H9 (cell line): Measurements from ENCODE around the gene WDR55. TPM values are rescaled to one million over a fixed set of nuclear protein-coding genes. Genes with fewer than 3 reads are reported as not detected.
"Not testable (repeated sequence)": the region's sequence is repeated elsewhere in the genome, so short reads cannot be mapped to it uniquely, and the experiment has no call there.

Experiments
- DNase-seq: peaks from one replicate; pipeline ENCODE4 v3.0.0-alpha.2; 2017
- H2AFZ ChIP-seq: one replicate; pipeline ENCODE4 v1.6.1; 2013; ENCODE audit warnings: mild to moderate bottlenecking, low read length, control low read depth, moderate library complexity
- H2AK5ac ChIP-seq: 2 replicates; pipeline ENCODE4 v1.6.1; 2013; ENCODE audit warnings: low read length, control low read depth, mixed read lengths; ENCODE audit not compliant: insufficient read length
- H2BK120ac ChIP-seq: one replicate; pipeline ENCODE4 v1.6.1; 2013; ENCODE audit warnings: low read depth, mild to moderate bottlenecking, low read length, control low read depth, inconsistent platforms; ENCODE audit not compliant: poor library complexity, severe bottlenecking
- H2BK12ac ChIP-seq: 2 replicates; pipeline ENCODE4 v1.6.1; 2013; ENCODE audit warnings: low read length, control low read depth, mixed read lengths, low read depth; ENCODE audit not compliant: insufficient read length
- H2BK15ac ChIP-seq: 2 replicates; pipeline ENCODE4 v1.6.1; 2013; ENCODE audit warnings: low read depth, low read length, control low read depth
- H2BK20ac ChIP-seq: one replicate; pipeline ENCODE4 v1.6.1; 2013; ENCODE audit warnings: low read depth, mild to moderate bottlenecking, low read length, control low read depth, inconsistent platforms; ENCODE audit not compliant: poor library complexity, severe bottlenecking
- H2BK5ac ChIP-seq: 2 replicates; pipeline ENCODE4 v1.6.1; 2013; ENCODE audit warnings: low read length, control low read depth, mixed read lengths; ENCODE audit not compliant: insufficient read length
- H3K14ac ChIP-seq: 2 replicates; pipeline ENCODE4 v1.6.1; 2013; ENCODE audit warnings: low read length, control low read depth; ENCODE audit not compliant: insufficient read depth
- H3K18ac ChIP-seq: 2 replicates; pipeline ENCODE4 v1.6.1; 2013; ENCODE audit warnings: low read depth, mild to moderate bottlenecking, mixed read lengths, low read length, control low read depth; ENCODE audit not compliant: insufficient read length
- H3K23ac ChIP-seq: 2 replicates; pipeline ENCODE4 v1.6.1; 2013; ENCODE audit warnings: low read length, control low read depth, mixed read lengths, low read depth; ENCODE audit not compliant: insufficient read length
- H3K23me2 ChIP-seq: 2 replicates; pipeline ENCODE4 v1.6.1; 2013; ENCODE audit warnings: low read depth, mild to moderate bottlenecking, mixed read lengths, low read length, control low read depth; ENCODE audit not compliant: insufficient read length, poor library complexity, severe bottlenecking
- H3K27ac ChIP-seq: 2 replicates; pipeline ENCODE4 v1.5.1; 2013; ENCODE audit warnings: low read length, control low read depth, mixed read lengths, low read depth; ENCODE audit not compliant: insufficient read length
- H3K27me3 ChIP-seq: 2 replicates; pipeline ENCODE4 v1.6.1; 2013; ENCODE audit warnings: low read length, control low read depth, inconsistent platforms; ENCODE audit not compliant: insufficient read depth
- H3K4ac ChIP-seq: 2 replicates; pipeline ENCODE4 v1.6.1; 2013; ENCODE audit warnings: low read depth, mild to moderate bottlenecking, control low read depth, inconsistent platforms, low read length, moderate library complexity
- H3K4me1 ChIP-seq: 2 replicates; pipeline ENCODE4 v1.6.1; 2013; ENCODE audit warnings: low read length, control low read depth, inconsistent platforms; ENCODE audit not compliant: insufficient read depth
- H3K4me2 ChIP-seq: 2 replicates; pipeline ENCODE4 v1.6.1; 2013; ENCODE audit warnings: low read length, control low read depth, mixed read lengths; ENCODE audit not compliant: insufficient read length, insufficient read depth
- H3K56ac ChIP-seq: 2 replicates; pipeline ENCODE4 v1.6.1; 2013; ENCODE audit warnings: low read depth, mild to moderate bottlenecking, mixed read lengths, low read length, control low read depth; ENCODE audit not compliant: insufficient read length
- H3K79me1 ChIP-seq: 2 replicates; pipeline ENCODE4 v1.6.1; 2013; ENCODE audit warnings: low read depth, mild to moderate bottlenecking, moderate library complexity, low read length, control low read depth, inconsistent platforms; ENCODE audit not compliant: insufficient read depth, poor library complexity, severe bottlenecking
- H3K79me2 ChIP-seq: 2 replicates; pipeline ENCODE4 v1.6.1; 2013; ENCODE audit warnings: low read length, control low read depth, inconsistent platforms; ENCODE audit not compliant: insufficient read depth
- H3K9ac ChIP-seq: 2 replicates; pipeline ENCODE4 v1.6.1; 2013; ENCODE audit warnings: low read length, control low read depth, mixed read lengths; ENCODE audit not compliant: insufficient read length; ENCODE audit errors: extremely low read depth
- H3K9me3 ChIP-seq: one replicate; pipeline ENCODE4 v1.6.1; 2013; ENCODE audit warnings: low read depth, low read length, inconsistent platforms; ENCODE audit not compliant: control insufficient read depth
- H3T11ph ChIP-seq: one replicate; pipeline ENCODE4 v1.6.1; 2013; ENCODE audit warnings: mild to moderate bottlenecking, low read length, control low read depth, inconsistent platforms
- H4K20me1 ChIP-seq: one replicate; pipeline ENCODE4 v1.6.1; 2013; ENCODE audit not compliant: control insufficient read depth, insufficient read length, insufficient read depth
- H4K5ac ChIP-seq: 2 replicates; pipeline ENCODE4 v1.6.1; 2013; ENCODE audit warnings: low read depth, mild to moderate bottlenecking, mixed read lengths, low read length, control low read depth; ENCODE audit not compliant: insufficient read length
- H4K8ac ChIP-seq: replicated peaks from 2 replicates; pipeline ENCODE4 v1.6.1; 2013; ENCODE audit warnings: low read length, control low read depth, mixed read lengths, low read depth; ENCODE audit not compliant: insufficient read length
- H4K91ac ChIP-seq: 2 replicates; pipeline ENCODE4 v1.6.1; 2013; ENCODE audit warnings: low read depth, mild to moderate bottlenecking, moderate library complexity, mixed read lengths, low read length, control low read depth; ENCODE audit not compliant: insufficient read length
- H3K27ac Mint-ChIP-seq, 3 experiments: 2 replicates in 2 of 3; 3 replicates in 1 of 3; pipeline ENCODE4 v1.8.0; 2020 to 2021; ENCODE audit warnings: mixed read lengths in 3 of 3, mild to moderate bottlenecking in 1 of 3, moderate library complexity in 1 of 3
- H3K27me3 Mint-ChIP-seq: 2 replicates; pipeline ENCODE4 v1.8.0; 2021; ENCODE audit warnings: low read depth, mild to moderate bottlenecking, moderate library complexity, mixed read lengths
- H3K36me3 Mint-ChIP-seq, 3 experiments: 2 replicates in 2 of 3; 3 replicates in 1 of 3; pipeline ENCODE4 v1.8.0; 2020 to 2021; ENCODE audit warnings: low read depth in 3 of 3, mixed read lengths in 3 of 3; ENCODE audit not compliant: insufficient read depth in 1 of 3
- H3K4me1 Mint-ChIP-seq, 2 experiments: 2 replicates each; pipeline ENCODE4 v1.8.0; 2020; ENCODE audit warnings: mixed read lengths in 2 of 2
- H3K4me3 Mint-ChIP-seq, 2 experiments: 2 replicates in 1 of 2; 3 replicates in 1 of 2; pipeline ENCODE4 v1.8.0; 2020 to 2021; ENCODE audit warnings: mild to moderate bottlenecking in 2 of 2, mixed read lengths in 2 of 2, moderate library complexity in 1 of 2
- H3K9me3 Mint-ChIP-seq, 2 experiments: 2 replicates in 1 of 2; 3 replicates in 1 of 2; pipeline ENCODE4 v1.8.0; 2020; ENCODE audit warnings: mild to moderate bottlenecking in 2 of 2, mixed read lengths in 2 of 2, moderate library complexity in 1 of 2
- WGBS: extraction: QIAGEN DNeasy Blood & Tissue Kit; methylation state at CpG from one replicate; pipeline ENCODE4 v1.1.7; 2013; ENCODE audit warnings: missing lambda C conversion rate, low lambda C conversion rate, mixed read lengths; ENCODE audit not compliant: insufficient read length; ENCODE audit errors: extremely low coverage; 5-methylcytosine and 5-hydroxymethylcytosine counted together
- microRNA-seq: library from miRNA; unstranded; fragments of <30 nt; microRNA quantifications from one replicate; pipeline ENCODE4, GENCODE V29; 2020; ENCODE audit warnings: borderline microRNAs expressed
- total RNA-seq: library from RNA; stranded (reverse); gene quantifications from 2 replicates; pipeline ENCODE4 v1.2.1, GENCODE V29; 2021

The WDR55 gene
- total RNA-seq, 1 experiment from 2014 or later: 24.7 TPM

- H3K23me2 ChIP-seq, H3K79me1 ChIP-seq, H3K27me3 ChIP-seq, H2BK5ac ChIP-seq, H3K4ac ChIP-seq, H2BK12ac ChIP-seq, H4K20me1 ChIP-seq, H3K4me1 Mint-ChIP-seq, H2BK20ac ChIP-seq, H3K4me2 ChIP-seq, H3K56ac ChIP-seq, H3K9ac ChIP-seq, H4K91ac ChIP-seq, H3K27ac ChIP-seq, H3K9me3 ChIP-seq, H3K9me3 Mint-ChIP-seq, H3T11ph ChIP-seq, H2BK120ac ChIP-seq, H3K14ac ChIP-seq, H3K4me3 Mint-ChIP-seq, H4K8ac ChIP-seq, H3K4me1 ChIP-seq, H3K18ac ChIP-seq, DNase-seq, H3K36me3 Mint-ChIP-seq, H3K27me3 Mint-ChIP-seq, H3K23ac ChIP-seq, H3K27ac Mint-ChIP-seq, H3K79me2 ChIP-seq, H4K5ac ChIP-seq, H2BK15ac ChIP-seq, H2AK5ac ChIP-seq, H2AFZ ChIP-seq: not testable (repeated sequence)
- no CpG with 5 or more reads among the region's 5 CpGs for WGBS
Measured at GRCh38 chr5:140721395-140721794, 56.7 kb downstream of the WDR55 start.

Small RNA genes within 50 kb of the gene (microRNA-seq; reads per million reads assigned to microRNA genes)
- gene MIR3655: not detected

Other genes with a start within 250 kb of the WDR55 start
- 7.7 and 10.1 TPM in 2 replicates for gene EIF4EBP3, start 117.2 kb upstream of the WDR55 start, total RNA-seq
- gene SRA1, start 107.4 kb upstream of the WDR55 start, total RNA-seq: 49.3 and 54.0 TPM in 2 replicates
- 23.8 and 23.9 TPM in 2 replicates for gene APBB3, start 100.3 kb upstream of the WDR55 start, total RNA-seq
- 92.0 and 92.3 TPM in 2 replicates for gene SLC35A4, start 100.1 kb upstream of the WDR55 start, total RNA-seq
- gene CD14, start 31.7 kb upstream of the WDR55 start, total RNA-seq: 0.13 TPM in 1 of 2 replicates, not detected in the other
- 37.3 and 39.3 TPM in 2 replicates for gene TMCO6, start 25.5 kb upstream of the WDR55 start, total RNA-seq
- gene NDUFA2, start 17.3 kb upstream of the WDR55 start, total RNA-seq: 84.9 and 86.6 TPM in 2 replicates
- gene IK, start 17.1 kb upstream of the WDR55 start, total RNA-seq: 75.2 and 79.3 TPM in 2 replicates
- gene DND1, start 8.7 kb downstream of the WDR55 start, total RNA-seq: 2.3 and 2.4 TPM in 2 replicates
- gene HARS1, start 26.5 kb downstream of the WDR55 start, total RNA-seq: 70.2 and 76.3 TPM in 2 replicates
- 20.2 and 20.5 TPM in 2 replicates for gene HARS2, start 26.6 kb downstream of the WDR55 start, total RNA-seq
- gene ZMAT2, start 35.5 kb downstream of the WDR55 start, total RNA-seq: 61.0 and 61.8 TPM in 2 replicates
- gene PCDHA1, start 121.2 kb downstream of the WDR55 start, total RNA-seq: 0.44 and 0.61 TPM in 2 replicates
- gene PCDHA2, start 129.9 kb downstream of the WDR55 start, total RNA-seq: 0.18 and 0.20 TPM in 2 replicates
- 0.20 TPM in 1 of 2 replicates, not detected in the other for gene PCDHA3, start 136.2 kb downstream of the WDR55 start, total RNA-seq
- 3.5 and 3.9 TPM in 2 replicates for gene PCDHA4, start 142.2 kb downstream of the WDR55 start, total RNA-seq
- 0.33 and 0.39 TPM in 2 replicates for gene PCDHA5, start 156.7 kb downstream of the WDR55 start, total RNA-seq
- gene PCDHA6, start 163.1 kb downstream of the WDR55 start, total RNA-seq: 4.5 and 4.9 TPM in 2 replicates
- 0.48 and 0.86 TPM in 2 replicates for gene PCDHA7, start 169.4 kb downstream of the WDR55 start, total RNA-seq
- 0.57 and 0.79 TPM in 2 replicates for gene PCDHA8, start 176.3 kb downstream of the WDR55 start, total RNA-seq
- 0.46 and 0.55 TPM in 2 replicates for gene PCDHA9, start 183.5 kb downstream of the WDR55 start, total RNA-seq
- 10.4 and 10.7 TPM in 2 replicates for gene PCDHA10, start 191.0 kb downstream of the WDR55 start, total RNA-seq
- 6.3 and 6.6 TPM in 2 replicates for gene PCDHA11, start 204.1 kb downstream of the WDR55 start, total RNA-seq
- 7.1 and 7.2 TPM in 2 replicates for gene PCDHA12, start 210.4 kb downstream of the WDR55 start, total RNA-seq
- gene PCDHA13, start 217.2 kb downstream of the WDR55 start, total RNA-seq: 1.0 and 1.1 TPM in 2 replicates